A549 (cell line): ENCODE data around the gene PNPLA7.

ENCODE experiments used
- CTCF ChIP-seq: fragments of >200 bp; sonication (Bioruptor Twin); formaldehyde crosslinking; IDR thresholded peaks from 3 replicates; pipeline ENCODE4 v1.5.1; 2016
- EP300 ChIP-seq, 2 experiments: fragments of >200 bp; sonication (Bioruptor Twin); formaldehyde crosslinking; IDR thresholded peaks; 2 replicates in 1 of 2; 3 replicates in 1 of 2; pipeline ENCODE4 v1.6.1; 2016 to 2017

- TF ChIP-seq EP300 (IDR thresholded peaks at IDR 0.05), result no peak
- no peak for TF ChIP-seq CTCF
These were observed 106.0 kb downstream of the PNPLA7 start for GRCh38 chr9:137444106-137444790.
